Measurements from ENCODE around the gene TEKT1. TPM values are rescaled to one million over a fixed set of nuclear protein-coding genes. Genes with fewer than 3 reads are reported as not detected.

Gene TEKT1
- total and polyA plus RNA-seq, 9 of the 15 experiments (the other 6 are each of a cell fraction or from before 2014, with no cell fraction given): 0.06 TPM; not detected in 8

GRCh38 chr17:6853764-6854442, 22.4 kb upstream of the TEKT1 start:
- BruUV-seq (replicated peaks): no TSS peak
- no peaks in the 10 kb centered on the region for H3K79me2 ChIP-seq (ENCODE audit: control insufficient read depth, insufficient read depth, low read length)
- H3K4me3 ChIP-seq: no peak overlapping the region
- no peaks in the 10 kb centered on the region for H3K9me1 ChIP-seq (ENCODE audit: control insufficient read depth, insufficient read depth, low read length)
- POLR2A ChIA-PET: interaction anchor here (0.9 to 1.2 kb wide), 3 partner anchors 9 to 20 kb away, joined by 3 read pairs; no protein-coding TSS in a partner anchor
- FAIRE-seq: no peak
- H4K20me1 ChIP-seq (replicated peaks; ENCODE audit: control insufficient read depth, insufficient read depth, low read length): no peaks in the 10 kb centered on the region
- intact Hi-C loops (cut with micrococcal nuclease) (no loop called here), in situ Hi-C loops (cut with MboI) (no loop called here)
- CTCF ChIA-PET (ENCODE audit: low intra/inter-chr PET ratio): no interaction called here
- H3K36me3 ChIP-seq (ENCODE audit: control insufficient read depth, insufficient read depth, low read length): no peaks in the 10 kb centered on the region
- no peak overlapping the region for H3K9ac ChIP-seq (ENCODE audit: insufficient read depth in 1 of 2, low read depth in 2 of 2, low read length in 2 of 2)
- H3K27me3 ChIP-seq (ENCODE audit: control insufficient read depth in 2 of 2, insufficient read depth in 2 of 2, low read length in 2 of 2): no peaks in the 10 kb centered on the region
- no peak overlapping the region for H3K27ac ChIP-seq (ENCODE audit: extremely low read depth, low read depth, low read length)
- no peaks in the 10 kb centered on the region for H3K9me3 ChIP-seq (replicated peaks; ENCODE audit: control insufficient read depth, insufficient read depth, low read depth, low read length)
- no peaks in the 10 kb centered on the region for H3K4me1 ChIP-seq (replicated peaks in 1 of 2; ENCODE audit: control insufficient read depth in 2 of 2, insufficient read depth in 2 of 2, low read length in 2 of 2)
- WGBS (ENCODE audit: insufficient coverage, low coverage, missing lambda C conversion rate): 37% methylated on average over 14 of the region's 19 CpGs
- peak overlapping the region; percentile 57 for H2AFZ ChIP-seq (ENCODE audit: low read depth, low read length)
- no peak for DNase-seq (ENCODE audit: extremely low read depth in 1 of 4, low spot score in 3 of 4)
- H3K4me2 ChIP-seq (ENCODE audit: insufficient read depth, low read length): no peak overlapping the region
- ATAC-seq: no peak
- TF ChIP-seq NFE2 (IDR thresholded peaks at IDR 0.05; ENCODE audit: low read depth) (peak; percentile 80), CTCFL (IDR thresholded peaks at IDR 0.05; ENCODE audit: borderline replicate concordance, insufficient read depth, low read depth, low read length, poor library complexity, severe bottlenecking) (peak; percentile 7), C11orf30 (IDR thresholded peaks at IDR 0.05; ENCODE audit: low read depth) (0 out of 2 replicates have a peak, but pooled peaks have one; percentile 35), CBX2 (IDR thresholded peaks at IDR 0.05; ENCODE audit: insufficient read depth, low read length, poor library complexity, severe bottlenecking) (no peak), SRSF9 (IDR thresholded peaks at IDR 0.05; ENCODE audit: borderline replicate concordance, low read depth, low read length) (no peak), NR2C1 (IDR thresholded peaks at IDR 0.05) (no peak), NR2C1 (tag; IDR thresholded peaks at IDR 0.05) (peak; percentile 25; the same call in 1 of the 2 replicates), ZBTB40 (IDR thresholded peaks at IDR 0.05) (peak; percentile 47; the same call in 1 of the 2 replicates), ZBTB40 (CRISPR knock-in tag; IDR thresholded peaks at IDR 0.05) (no peak), KAT2B (IDR thresholded peaks at IDR 0.05; ENCODE audit: low read depth, low read length) (no peak), U2AF1 (optimal IDR thresholded peaks at IDR 0.05; ENCODE audit: low read depth, low read length) (no peak)
